ENCODE data around the gene AKIRIN1. TPM values are rescaled to one million over a fixed set of nuclear protein-coding genes. Genes with fewer than 3 reads are reported as not detected.

AKIRIN1 gene
- total and polyA plus RNA-seq, 4 donors, result 22.0 to 43.7 (median 38.8) TPM

DNA sequence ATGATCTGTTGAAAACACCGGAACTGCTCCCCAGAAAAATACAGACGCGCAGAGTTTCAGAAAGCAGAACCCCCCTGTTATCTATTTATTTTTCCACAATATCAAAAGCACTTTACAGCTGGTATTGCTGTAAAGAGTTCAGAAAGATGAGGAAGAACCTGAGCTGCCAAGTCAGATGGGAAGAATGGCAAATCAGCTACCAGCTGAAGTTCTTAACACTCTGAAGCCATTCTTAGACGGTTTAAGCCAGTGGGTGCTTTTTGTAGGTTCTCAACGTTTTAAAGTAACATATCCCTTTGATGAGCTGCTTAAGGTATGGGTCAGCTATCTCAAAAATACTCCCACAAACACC, 714 bp upstream of the AKIRIN1 start:
- Histone ChIP-seq H3K4me3 (ENCODE audit: low read length in 2 of 2) (peak overlapping the region; percentile 39 to 63), H3K36me3 (ENCODE audit: control insufficient read depth in 1 of 2, insufficient read depth in 2 of 2, low read length in 1 of 2) (no peaks in the 10 kb centered on the region), H3K27me3 (ENCODE audit: control insufficient read depth in 1 of 2, insufficient read depth in 2 of 2, low read length in 1 of 2) (no peaks in the 10 kb centered on the region), H3K27ac (ENCODE audit: low read depth in 1 of 2, low read length in 2 of 2) (no peak overlapping the region), H3K4me1 (ENCODE audit: control insufficient read depth in 1 of 2, insufficient read depth in 2 of 2, low read length in 2 of 2) (peaks cover 2 to 6% of the 10 kb centered on the region in 2 donors), H3K9me3 (ENCODE audit: control insufficient read depth, low read length) (no peaks in the 10 kb centered on the region)
- intact Hi-C loops (cut with DNase I), result loop anchor here (5.0 to 10.0 kb wide), 2 partner anchors 116 to 133 kb away; partner anchors contain the start of genes MYCBP (in 1 of the 2) and RRAGC (in 1 of the 2)
- 24 to 30% methylated on average over 5 of the region's 5 CpGs for WGBS, 2 donors
- no peak for ATAC-seq (ENCODE audit: low FRiP score)
- no peak for DNase-seq

DNA sequence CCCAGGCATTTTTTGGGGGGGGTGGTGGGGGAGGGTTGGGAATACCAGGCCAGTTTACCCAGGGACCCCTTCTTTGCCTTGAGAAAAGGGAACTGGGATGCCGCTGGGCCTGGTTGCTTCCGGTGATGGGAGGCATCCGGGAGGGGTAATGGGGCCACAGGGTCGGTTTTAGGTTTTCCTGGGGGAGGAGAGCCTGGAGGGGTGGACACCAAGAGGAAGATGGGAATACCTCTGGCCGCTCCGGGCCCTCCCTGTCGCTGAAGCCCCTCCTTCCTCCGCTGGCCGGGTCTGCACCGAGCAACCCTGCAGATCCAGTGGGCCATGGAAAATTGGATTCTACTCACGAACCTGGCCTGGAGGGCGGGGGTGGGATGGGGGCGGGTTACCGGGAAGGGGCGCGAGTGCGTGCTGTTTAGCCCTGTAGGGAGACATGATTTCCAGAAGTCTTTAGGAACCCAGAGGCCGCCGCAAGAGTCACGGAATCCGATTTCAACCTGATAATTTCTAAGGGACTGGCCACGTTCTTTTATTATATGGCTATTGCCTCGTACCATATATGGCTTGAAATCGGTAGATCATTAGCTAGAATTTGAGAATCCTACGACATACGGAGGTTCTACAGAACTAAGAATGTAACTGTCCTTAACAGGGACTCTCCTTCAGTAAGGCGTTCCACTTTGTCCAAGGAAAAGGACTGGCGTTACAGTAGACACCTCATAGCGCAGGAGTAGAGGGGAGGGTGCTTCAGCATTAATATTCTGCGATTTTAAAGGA, 749 bp downstream of the AKIRIN1 start:
- Histone ChIP-seq H3K27me3 (ENCODE audit: control insufficient read depth in 1 of 2, insufficient read depth in 2 of 2, low read length in 1 of 2) (no peaks in the 10 kb centered on the region), H3K27ac (ENCODE audit: low read depth in 1 of 2, low read length in 2 of 2) (peak overlapping the region; percentile 21 to 33), H3K4me1 (ENCODE audit: control insufficient read depth in 1 of 2, insufficient read depth in 2 of 2, low read length in 2 of 2) (peaks cover 2 to 6% of the 10 kb centered on the region in 2 donors), H3K4me3 (ENCODE audit: low read length in 2 of 2) (peak overlapping the region; percentile 94 to 99), H3K36me3 (ENCODE audit: control insufficient read depth in 1 of 2, insufficient read depth in 2 of 2, low read length in 1 of 2) (no peaks in the 10 kb centered on the region), H3K9me3 (ENCODE audit: control insufficient read depth, low read length) (no peaks in the 10 kb centered on the region)
- ATAC-seq (ENCODE audit: low FRiP score) (peak; percentile 67), DNase-seq (peak; percentile 62 to 78)
- intact Hi-C loops (cut with DNase I), result loop anchor here (1.0 to 10.0 kb wide), 3 partner anchors 100 to 135 kb away; partner anchors contain the start of genes MYCBP (in 1 of the 2) and RRAGC (in 1 of the 2)
- WGBS, 2 donors, result 0% methylated on average over 27 to 30 of the region's 30 CpGs

DNA sequence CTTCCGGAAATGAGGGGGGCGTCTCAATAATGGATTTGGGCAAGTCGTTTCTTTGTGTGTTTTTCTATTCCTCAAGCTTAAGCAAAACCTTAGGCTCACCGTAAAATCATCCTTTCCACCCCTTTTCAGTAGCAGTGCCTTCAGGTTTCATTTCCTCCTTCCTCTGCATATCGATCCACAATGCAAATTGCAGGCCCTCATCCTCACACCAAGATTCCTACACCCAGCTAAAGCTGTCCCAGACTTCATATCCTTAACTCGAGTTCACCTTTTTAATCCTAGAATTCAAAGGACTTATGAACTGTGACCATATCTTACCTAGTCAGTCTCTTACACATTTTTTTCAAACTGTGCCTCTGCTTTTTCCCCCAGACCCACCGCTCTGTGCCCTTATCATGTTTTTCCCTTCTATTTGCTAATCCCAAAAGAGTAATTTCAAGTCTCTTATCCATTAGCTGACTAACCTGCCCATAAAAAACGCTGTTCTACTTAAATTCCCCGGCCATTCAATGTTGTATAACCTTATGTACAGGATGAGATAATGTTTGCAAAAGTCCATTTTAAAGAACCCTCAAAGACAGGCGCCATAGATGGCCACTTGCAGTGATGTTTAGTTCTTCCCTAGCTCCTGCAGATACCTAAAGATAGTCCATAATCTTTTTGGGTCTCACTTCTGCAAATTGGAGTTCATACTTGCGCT, 1.5 kb downstream of the AKIRIN1 start:
- H3K4me1 ChIP-seq (ENCODE audit: control insufficient read depth in 1 of 2, insufficient read depth in 2 of 2, low read length in 2 of 2), result peaks cover 4 to 6% of the 10 kb centered on the region in 2 donors
- DNase-seq (no peak), ATAC-seq (ENCODE audit: low FRiP score) (no peak)
- no peaks in the 10 kb centered on the region for H3K36me3 ChIP-seq (ENCODE audit: control insufficient read depth in 1 of 2, insufficient read depth in 2 of 2, low read length in 1 of 2)
- intact Hi-C loops (cut with DNase I), result loop anchor here (5.0 to 10.0 kb wide), 2 partner anchors 118 to 135 kb away; partner anchors contain the start of genes MYCBP (in 1 of the 2) and RRAGC (in 1 of the 2)
- no peak overlapping the region for H3K27ac ChIP-seq (ENCODE audit: low read depth in 1 of 2, low read length in 2 of 2)
- no peaks in the 10 kb centered on the region for H3K27me3 ChIP-seq (ENCODE audit: control insufficient read depth in 1 of 2, insufficient read depth in 2 of 2, low read length in 1 of 2)
- WGBS, 2 donors, result 18% methylated on average over 11 of the region's 11 CpGs
- H3K9me3 ChIP-seq (ENCODE audit: control insufficient read depth, low read length), result no peaks in the 10 kb centered on the region
- peak overlapping the region; percentile 94 to 99 for H3K4me3 ChIP-seq (ENCODE audit: low read length in 2 of 2)

DNA sequence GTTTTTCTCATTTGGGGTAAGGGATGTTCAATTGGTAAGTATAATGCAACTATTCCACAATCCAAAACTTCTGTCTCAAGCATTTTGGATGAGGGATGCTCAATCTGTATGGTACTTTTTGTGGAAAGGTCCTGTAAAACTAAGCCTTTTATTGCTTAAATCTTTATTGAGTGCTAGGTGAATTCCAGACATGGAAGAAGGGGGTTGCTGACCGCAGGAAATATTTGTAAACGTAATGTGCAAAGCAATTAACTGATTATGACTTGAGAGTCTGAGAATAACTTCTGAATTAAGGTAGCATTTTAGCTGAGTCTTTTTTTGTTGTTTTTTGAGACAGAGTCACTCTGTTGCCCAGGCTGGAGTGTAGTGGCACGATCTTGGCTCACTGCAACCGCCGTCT, 3.1 kb downstream of the AKIRIN1 start:
- ATAC-seq (ENCODE audit: low FRiP score) (no peak), DNase-seq (no peak)
- no peak overlapping the region for H3K27ac ChIP-seq (ENCODE audit: low read depth in 1 of 2, low read length in 2 of 2)
- H3K4me3 ChIP-seq (ENCODE audit: low read length in 2 of 2), result no peak overlapping the region
- 85 to 86% methylated on average over 5 of the region's 5 CpGs for WGBS, 2 donors
- H3K4me1 ChIP-seq (ENCODE audit: control insufficient read depth in 1 of 2, insufficient read depth in 2 of 2, low read length in 2 of 2), result peaks cover 4 to 6% of the 10 kb centered on the region in 2 donors
- H3K9me3 ChIP-seq (ENCODE audit: control insufficient read depth, low read length), result no peaks in the 10 kb centered on the region
- intact Hi-C loops (cut with DNase I), result loop anchor here (5.0 to 10.0 kb wide), 2 partner anchors 119 to 137 kb away; partner anchors contain the start of genes MYCBP (in 1 of the 2) and RRAGC (in 1 of the 2)
- no peaks in the 10 kb centered on the region for H3K27me3 ChIP-seq (ENCODE audit: control insufficient read depth in 1 of 2, insufficient read depth in 2 of 2, low read length in 1 of 2)
- no peaks in the 10 kb centered on the region for H3K36me3 ChIP-seq (ENCODE audit: control insufficient read depth in 1 of 2, insufficient read depth in 2 of 2, low read length in 1 of 2)

DNA sequence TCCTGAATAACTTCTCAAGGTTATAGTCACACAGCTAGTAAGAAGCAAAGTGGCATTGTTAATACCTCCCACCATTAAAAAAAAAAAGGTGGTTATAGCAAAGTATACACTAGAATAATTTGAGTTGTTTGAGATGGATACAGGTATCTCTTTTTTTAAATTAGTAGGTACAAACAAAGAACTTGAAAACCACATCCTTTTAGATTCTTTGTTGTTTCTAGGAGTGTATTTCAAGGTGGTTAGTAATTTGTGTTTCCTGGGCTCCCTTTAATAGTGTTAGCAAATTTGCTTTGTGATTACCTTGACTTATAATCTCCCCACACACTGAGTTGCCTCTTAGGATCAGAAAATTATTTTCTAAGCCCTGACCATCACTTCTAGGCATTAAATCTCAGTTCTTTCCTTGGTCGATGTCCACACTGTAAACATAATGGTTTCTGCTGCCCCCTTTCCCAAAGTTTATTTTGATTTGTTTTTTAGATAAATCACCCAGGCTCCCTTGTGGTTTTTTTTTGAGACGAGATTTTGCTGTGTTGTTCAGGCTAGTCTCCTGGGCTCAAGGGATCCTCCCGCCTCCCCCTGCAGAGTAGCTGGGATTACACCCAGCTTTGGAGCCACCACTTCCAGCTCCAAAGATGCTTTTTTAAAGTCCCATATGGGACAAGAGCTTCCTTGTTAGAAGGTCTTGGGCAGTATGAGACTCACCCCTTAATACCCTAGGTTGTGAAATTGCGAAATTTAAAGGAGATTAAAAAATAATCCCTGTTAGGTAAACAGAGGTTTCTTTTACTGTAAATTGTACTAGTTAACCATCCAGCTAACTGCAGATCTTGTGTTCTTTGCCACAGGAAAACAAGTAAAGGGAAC, 6.2 kb downstream of the AKIRIN1 start:
- Histone ChIP-seq H3K36me3 (ENCODE audit: control insufficient read depth in 1 of 2, insufficient read depth in 2 of 2, low read length in 1 of 2) (no peaks in the 10 kb centered on the region), H3K4me3 (ENCODE audit: low read length in 2 of 2) (no peak overlapping the region)
- intact Hi-C loops (cut with DNase I), result loop anchor here in 1 of 2 donors (10.0 kb wide), 1 partner anchor 122 kb away; the partner anchor contains the start of gene MYCBP

DNA sequence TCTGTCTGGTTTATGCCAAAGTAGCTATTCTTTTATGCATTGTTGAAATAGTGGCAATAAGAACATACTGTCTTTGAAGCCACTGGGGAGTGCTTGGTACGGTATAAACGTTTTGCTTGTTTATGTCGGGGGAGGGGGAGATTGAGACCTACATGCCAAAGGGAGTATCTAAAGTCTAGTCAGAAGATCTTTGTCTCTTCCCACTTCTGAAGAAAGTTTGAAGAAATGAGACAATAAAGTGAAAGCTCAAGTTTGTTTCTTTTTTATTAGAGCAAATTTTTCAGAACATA, 6.8 kb downstream of the AKIRIN1 start:
- Histone ChIP-seq H3K36me3 (ENCODE audit: control insufficient read depth in 1 of 2, insufficient read depth in 2 of 2, low read length in 1 of 2) (no peaks in the 10 kb centered on the region), H3K4me1 (ENCODE audit: control insufficient read depth in 1 of 2, insufficient read depth in 2 of 2, low read length in 2 of 2) (peaks cover under 1 to 2% of the 10 kb centered on the region in 2 donors), H3K27ac (ENCODE audit: low read depth in 1 of 2, low read length in 2 of 2) (no peak overlapping the region), H3K9me3 (ENCODE audit: control insufficient read depth, low read length) (no peaks in the 10 kb centered on the region), H3K27me3 (ENCODE audit: control insufficient read depth in 1 of 2, insufficient read depth in 2 of 2, low read length in 1 of 2) (no peaks in the 10 kb centered on the region), H3K4me3 (ENCODE audit: low read length in 2 of 2) (no peak overlapping the region)
- 36 to 37% methylated on average over 3 of the region's 3 CpGs for WGBS, 2 donors
- ATAC-seq (ENCODE audit: low FRiP score) (no peak), DNase-seq (no peak)
- intact Hi-C loops (cut with DNase I), result loop anchor here in 1 of 2 donors (10.0 kb wide), 1 partner anchor 123 kb away; the partner anchor contains the start of gene MYCBP

More for the DNA sequence above, 6.2 kb downstream of the AKIRIN1 start:
- 36 to 56% methylated on average over 4 of the region's 4 CpGs for WGBS, 2 donors
- Histone ChIP-seq H3K27ac (ENCODE audit: low read depth in 1 of 2, low read length in 2 of 2) (no peak overlapping the region), H3K4me1 (ENCODE audit: control insufficient read depth in 1 of 2, insufficient read depth in 2 of 2, low read length in 2 of 2) (peaks cover 4 to 6% of the 10 kb centered on the region in 2 donors), H3K9me3 (ENCODE audit: control insufficient read depth, low read length) (no peaks in the 10 kb centered on the region), H3K27me3 (ENCODE audit: control insufficient read depth in 1 of 2, insufficient read depth in 2 of 2, low read length in 1 of 2) (no peaks in the 10 kb centered on the region)
- ATAC-seq (ENCODE audit: low FRiP score) (no peak), DNase-seq (no peak)

DNA sequence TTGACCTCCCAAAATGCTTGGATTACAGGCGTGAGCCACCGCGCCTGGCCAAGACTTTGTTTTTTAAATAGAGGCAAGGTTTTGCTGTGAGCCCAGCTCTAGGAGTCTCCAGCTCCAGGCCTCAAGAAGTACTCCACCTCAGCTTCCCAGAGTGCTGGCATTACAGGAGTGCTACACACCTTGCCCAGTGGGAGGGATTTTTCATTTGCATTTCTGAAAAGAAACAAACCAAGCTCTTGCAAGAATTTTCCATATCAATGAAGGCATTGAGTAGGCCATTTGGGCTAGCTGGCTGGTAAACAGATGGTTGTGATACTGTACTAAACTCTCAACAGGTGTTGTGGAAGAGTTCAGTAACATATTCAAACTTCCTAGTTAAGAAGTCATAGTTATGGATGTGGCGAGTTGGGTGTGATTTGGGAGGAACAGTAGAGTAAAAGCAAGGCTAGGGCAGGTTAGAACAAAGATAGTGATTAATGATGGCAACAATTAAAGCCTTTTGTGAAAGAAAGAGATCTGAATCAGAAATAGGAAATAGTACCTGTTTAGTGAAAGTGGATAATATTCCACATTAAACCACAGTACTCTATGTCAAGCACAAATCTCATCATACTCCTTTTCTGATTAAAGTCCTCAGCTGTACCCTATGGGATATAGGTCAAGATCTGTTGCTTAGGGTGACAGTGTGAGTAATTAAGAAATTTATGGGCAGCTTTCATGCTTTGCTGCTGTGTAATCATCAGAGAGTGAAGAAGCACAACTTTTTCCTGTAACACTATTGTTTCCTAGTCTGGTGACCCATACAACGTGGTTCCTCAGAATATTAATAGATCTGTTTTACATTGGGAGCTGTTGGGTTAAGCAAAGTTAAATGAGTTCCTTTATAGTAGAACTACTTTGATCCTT, 10.7 kb downstream of the AKIRIN1 start:
- Histone ChIP-seq H3K4me3 (ENCODE audit: low read length in 2 of 2) (no peak overlapping the region), H3K9me3 (ENCODE audit: control insufficient read depth, low read length) (no peaks in the 10 kb centered on the region), H3K36me3 (ENCODE audit: control insufficient read depth in 1 of 2, insufficient read depth in 2 of 2, low read length in 1 of 2) (peaks cover 6 to 15% of the 10 kb centered on the region in 2 donors), H3K27ac (ENCODE audit: low read depth in 1 of 2, low read length in 2 of 2) (no peak overlapping the region), H3K27me3 (ENCODE audit: control insufficient read depth in 1 of 2, insufficient read depth in 2 of 2, low read length in 1 of 2) (no peaks in the 10 kb centered on the region), H3K4me1 (ENCODE audit: control insufficient read depth in 1 of 2, insufficient read depth in 2 of 2, low read length in 2 of 2) (peaks cover 0 to 2% of the 10 kb centered on the region in 2 donors)
- intact Hi-C loops (cut with DNase I), result no loop called here
- DNase-seq (no peak), ATAC-seq (ENCODE audit: low FRiP score) (no peak)
- WGBS, 2 donors, result 81 to 85% methylated on average over 5 of the region's 5 CpGs
